Endothelial cell of umbilical vein (primary cell): Measurements from ENCODE around the gene NEMF.

Experiments used
- CTCF ChIP-seq, 2 donors: IDR thresholded peaks; 1 replicate in 1 of 2; 2 replicates in 1 of 2; pipeline ENCODE4 v1.5.1; 2011; ENCODE audit warnings: low read length in 2 of 2, mild to moderate bottlenecking in 2 of 2, moderate library complexity in 2 of 2, control low read depth in 1 of 2, inconsistent platforms in 1 of 2, low read depth in 1 of 2; ENCODE audit not compliant: insufficient read depth in 1 of 2; ENCODE audit errors: extremely low read depth in 1 of 2
- JUN ChIP-seq: IDR thresholded peaks from 2 replicates; pipeline ENCODE4 v1.6.1; 2011; ENCODE audit warnings: borderline replicate concordance, low read depth; ENCODE audit not compliant: insufficient read length, insufficient read depth
- POLR2A ChIP-seq: IDR thresholded peaks from 2 replicates; pipeline ENCODE4 v1.6.1; 2012; ENCODE audit warnings: low read depth, mild to moderate bottlenecking, control low read depth, low read length
- POLR2AphosphoS5 ChIP-seq: IDR thresholded peaks from 2 replicates; pipeline ENCODE4 v1.6.1; 2012; ENCODE audit warnings: low read depth, mild to moderate bottlenecking, control low read depth, low read length, moderate library complexity; ENCODE audit not compliant: insufficient read depth

GRCh38 chr14:49888293-49888692, 35.7 kb upstream of the NEMF start:
- TF ChIP-seq JUN (no peak), CTCF (IDR thresholded peaks at IDR 0.05; ENCODE audit: extremely low read depth in 1 of 2, insufficient read depth in 1 of 2, low read depth in 1 of 2, low read length in 2 of 2) (no peak), POLR2AphosphoS5 (no peak), POLR2A (no peak)
